Endothelial cell of umbilical vein (primary cell): ENCODE data around the gene PGF.

Experiments
- EZH2 ChIP-seq: IDR thresholded peaks from 2 replicates; pipeline ENCODE4 v1.6.1; 2012; ENCODE audit warnings: borderline replicate concordance, low read depth, mild to moderate bottlenecking, moderate library complexity, low read length, inconsistent platforms; ENCODE audit not compliant: severe bottlenecking
- GATA2 ChIP-seq: IDR thresholded peaks from 2 replicates; pipeline ENCODE4 v1.7.0; 2011; ENCODE audit warnings: low read depth, mild to moderate bottlenecking, moderate library complexity, mixed read lengths, low read length; ENCODE audit not compliant: insufficient read length, insufficient read depth
- MYC ChIP-seq: IDR thresholded peaks from one replicate; pipeline ENCODE4 v1.6.1; 2011; ENCODE audit warnings: mild to moderate bottlenecking, low read depth, low read length
- POLR2A ChIP-seq: IDR thresholded peaks from 2 replicates; pipeline ENCODE4 v1.6.1; 2012; ENCODE audit warnings: low read depth, mild to moderate bottlenecking, control low read depth, low read length
- POLR2AphosphoS5 ChIP-seq: IDR thresholded peaks from 2 replicates; pipeline ENCODE4 v1.6.1; 2012; ENCODE audit warnings: low read depth, mild to moderate bottlenecking, control low read depth, low read length, moderate library complexity; ENCODE audit not compliant: insufficient read depth
- TF ChIP-seq, protein P1 (sequence below), 2 donors: IDR thresholded peaks; 1 replicate in 1 of 2; 2 replicates in 1 of 2; pipeline ENCODE4 v1.5.1; 2011; ENCODE audit warnings: low read length in 2 of 2, mild to moderate bottlenecking in 2 of 2, moderate library complexity in 2 of 2, control low read depth in 1 of 2, inconsistent platforms in 1 of 2, low read depth in 1 of 2; ENCODE audit not compliant: insufficient read depth in 1 of 2; ENCODE audit errors: extremely low read depth in 1 of 2
- TF ChIP-seq, protein P2 (sequence below): IDR thresholded peaks from 2 replicates; pipeline ENCODE4 v1.6.1; 2011; ENCODE audit not compliant: insufficient read depth, insufficient read length

DNA sequence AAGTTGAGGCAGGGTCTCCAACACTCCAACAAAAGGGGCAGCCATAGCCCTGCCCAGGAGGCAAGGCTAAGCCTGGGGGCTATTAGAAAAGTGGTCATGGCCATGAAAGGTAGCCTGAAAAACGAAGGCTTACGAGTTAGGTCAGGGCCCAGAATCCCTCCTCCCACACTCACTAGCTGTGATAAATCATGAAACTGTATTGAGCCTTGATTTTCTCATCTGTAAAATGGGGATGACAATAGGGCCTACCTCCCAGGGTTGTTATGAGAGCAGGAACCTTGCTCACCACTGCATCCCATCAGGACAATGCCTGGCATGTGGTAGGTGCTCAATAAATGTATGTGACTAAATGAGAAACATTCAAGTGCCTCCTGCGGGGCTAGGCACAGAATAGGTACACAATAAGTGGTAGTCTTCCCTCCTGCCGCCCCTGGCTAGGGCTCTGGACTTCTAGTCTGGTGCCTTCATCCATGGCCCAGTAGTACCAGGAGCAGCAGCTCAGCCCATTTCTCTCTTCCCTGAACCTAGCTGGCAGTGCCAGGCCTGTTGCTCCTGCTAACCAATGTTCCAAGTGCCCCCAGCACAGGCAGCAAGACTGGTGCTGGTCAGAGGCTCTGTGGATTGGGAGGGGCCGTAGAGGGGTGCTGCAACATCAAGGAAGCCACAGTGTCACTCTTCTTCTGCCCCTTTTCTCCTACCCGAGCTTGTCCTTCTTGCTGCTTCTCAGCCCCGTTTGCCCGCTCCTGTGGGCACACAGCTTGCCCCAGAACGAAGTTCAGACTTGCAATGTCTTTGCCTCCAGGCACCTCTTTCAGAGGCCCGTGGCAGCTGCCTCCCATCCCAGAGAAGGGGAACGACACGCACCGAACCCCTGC is 7.8 kb downstream of the PGF start:
- TF ChIP-seq, protein P1, sequence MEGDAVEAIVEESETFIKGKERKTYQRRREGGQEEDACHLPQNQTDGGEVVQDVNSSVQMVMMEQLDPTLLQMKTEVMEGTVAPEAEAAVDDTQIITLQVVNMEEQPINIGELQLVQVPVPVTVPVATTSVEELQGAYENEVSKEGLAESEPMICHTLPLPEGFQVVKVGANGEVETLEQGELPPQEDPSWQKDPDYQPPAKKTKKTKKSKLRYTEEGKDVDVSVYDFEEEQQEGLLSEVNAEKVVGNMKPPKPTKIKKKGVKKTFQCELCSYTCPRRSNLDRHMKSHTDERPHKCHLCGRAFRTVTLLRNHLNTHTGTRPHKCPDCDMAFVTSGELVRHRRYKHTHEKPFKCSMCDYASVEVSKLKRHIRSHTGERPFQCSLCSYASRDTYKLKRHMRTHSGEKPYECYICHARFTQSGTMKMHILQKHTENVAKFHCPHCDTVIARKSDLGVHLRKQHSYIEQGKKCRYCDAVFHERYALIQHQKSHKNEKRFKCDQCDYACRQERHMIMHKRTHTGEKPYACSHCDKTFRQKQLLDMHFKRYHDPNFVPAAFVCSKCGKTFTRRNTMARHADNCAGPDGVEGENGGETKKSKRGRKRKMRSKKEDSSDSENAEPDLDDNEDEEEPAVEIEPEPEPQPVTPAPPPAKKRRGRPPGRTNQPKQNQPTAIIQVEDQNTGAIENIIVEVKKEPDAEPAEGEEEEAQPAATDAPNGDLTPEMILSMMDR (IDR thresholded peaks at IDR 0.05; ENCODE audit: extremely low read depth in 1 of 2, insufficient read depth in 1 of 2, low read depth in 1 of 2, low read length in 2 of 2): no peak
- no peak for TF ChIP-seq EZH2
- TF ChIP-seq POLR2A: no peak
- TF ChIP-seq, protein P2, sequence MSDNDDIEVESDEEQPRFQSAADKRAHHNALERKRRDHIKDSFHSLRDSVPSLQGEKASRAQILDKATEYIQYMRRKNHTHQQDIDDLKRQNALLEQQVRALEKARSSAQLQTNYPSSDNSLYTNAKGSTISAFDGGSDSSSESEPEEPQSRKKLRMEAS: no peak
- no peak for TF ChIP-seq GATA2
- TF ChIP-seq POLR2AphosphoS5: peak; percentile 30
- TF ChIP-seq MYC: no peak
